GM12873 (cell line): ENCODE measurements around the gene PARL.

Experiments
- CTCF ChIP-seq: IDR thresholded peaks from 2 replicates; pipeline ENCODE4 v1.5.1; 2012; ENCODE audit warnings: low read depth, mild to moderate bottlenecking, moderate library complexity, low read length, control low read depth; ENCODE audit not compliant: insufficient read depth; ENCODE audit errors: missing control alignments

The PARL gene

GRCh38 chr3:183824761-183825455 is 59.8 kb downstream of the PARL start:
- TF ChIP-seq CTCF = no peak

GRCh38 chr3:183823963-183824362 is 60.7 kb downstream of the PARL start:
- TF ChIP-seq CTCF = no peak

- TF ChIP-seq CTCF = no peak
These were observed 62.0 kb downstream of the PARL start for GRCh38 chr3:183822631-183823030.

GRCh38 chr3:183819831-183820230 is 64.8 kb downstream of the PARL start:
- no peak for TF ChIP-seq CTCF

GRCh38 chr3:183818706-183819624 is 65.7 kb downstream of the PARL start:
- TF ChIP-seq CTCF = no peak

GRCh38 chr3:183818041-183818620 is 66.5 kb downstream of the PARL start:
- no peak for TF ChIP-seq CTCF

GRCh38 chr3:183817639-183818038 is 67.0 kb downstream of the PARL start:
- no peak for TF ChIP-seq CTCF
